Measurements from ENCODE around the gene TBC1D22A. TPM values are rescaled to one million over a fixed set of nuclear protein-coding genes. Genes with fewer than 3 reads are reported as not detected.

Gene TBC1D22A
- total RNA-seq, 1 donor from 2014 or later: 20.1 TPM

DNA sequence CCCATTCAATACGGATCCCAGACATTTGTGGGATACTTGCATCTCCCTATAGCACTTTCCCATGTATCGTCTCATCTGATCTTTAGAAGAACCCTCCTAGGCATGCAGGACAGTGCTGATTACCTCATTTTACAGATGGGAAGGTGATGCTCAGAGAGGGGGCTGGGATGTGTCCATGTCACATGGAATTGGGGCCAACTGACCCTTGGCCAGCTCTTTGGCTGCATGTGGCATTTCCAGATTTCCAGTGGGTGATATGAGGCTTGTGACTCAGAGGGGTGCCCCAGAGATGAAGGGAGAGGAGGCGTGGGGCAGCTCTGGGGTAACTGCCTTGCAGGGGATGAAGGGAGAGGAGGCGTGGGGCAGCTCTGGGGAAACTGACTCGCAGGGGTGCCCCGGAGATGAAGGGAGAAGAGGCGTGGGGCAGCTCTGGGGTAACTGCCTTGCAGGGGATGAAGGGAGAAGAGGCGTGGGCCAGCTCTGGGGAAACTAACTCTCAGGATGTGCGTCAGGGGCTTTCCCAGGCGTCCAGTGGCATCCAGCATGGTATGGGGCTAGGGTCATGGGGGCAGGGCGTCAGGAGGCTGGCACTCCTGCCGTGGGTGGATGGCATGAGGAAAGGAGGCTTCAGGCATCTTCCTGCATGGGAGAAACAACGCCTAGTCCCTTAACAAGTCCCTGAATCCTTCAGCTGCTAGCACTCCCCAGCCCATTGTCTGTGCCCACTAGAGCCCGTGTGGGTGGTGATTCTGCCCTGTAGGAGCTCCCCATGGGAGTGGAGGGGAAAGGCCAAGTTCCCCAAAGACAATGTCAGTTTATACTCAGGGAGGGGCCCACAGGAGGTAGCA, 12.5 kb upstream of the TBC1D22A start:
- intact Hi-C loops (cut with DNase I): no loop called here
- DNase-seq (ENCODE audit: low spot score): no peak

GRCh38 chr22:46750530-46750800, 12.0 kb upstream of the TBC1D22A start:
- no peak for DNase-seq (ENCODE audit: low spot score)
- intact Hi-C loops (cut with DNase I): no loop called here

DNA sequence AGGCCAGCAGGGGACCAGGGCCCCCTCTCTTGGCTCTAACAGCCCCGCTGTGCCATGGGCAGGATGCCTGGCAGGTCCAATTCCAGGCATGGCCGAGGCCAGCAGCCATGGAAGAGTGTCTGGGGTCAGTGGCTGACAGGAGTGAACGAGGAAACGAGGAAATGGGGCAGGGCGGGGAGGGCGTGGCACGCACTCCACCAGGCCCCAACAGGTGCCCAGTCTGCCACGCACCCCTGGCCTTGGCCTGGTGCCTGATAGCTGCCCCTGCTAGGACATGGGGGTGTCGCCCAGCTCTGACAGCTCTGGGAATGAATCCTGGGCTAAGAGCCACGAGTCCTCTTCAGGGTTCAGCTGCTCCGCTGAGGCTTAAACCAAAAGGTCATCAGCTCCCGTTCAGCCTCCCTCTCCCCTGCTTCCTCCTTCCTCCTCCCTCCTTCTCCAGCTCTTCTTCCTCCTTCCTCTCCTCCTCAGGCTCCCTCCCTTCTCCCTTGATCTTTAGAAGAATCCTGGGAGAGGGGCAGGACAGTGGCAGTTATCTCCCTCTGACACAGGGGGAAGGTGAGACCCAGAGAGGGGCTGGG, 11.5 kb upstream of the TBC1D22A start:
- DNase-seq (ENCODE audit: low spot score): no peak
- intact Hi-C loops (cut with DNase I): no loop called here

GRCh38 chr22:46752286-46752987, 10.0 kb upstream of the TBC1D22A start:
- no peak for DNase-seq (ENCODE audit: low spot score)
- intact Hi-C loops (cut with DNase I): no loop called here

DNA sequence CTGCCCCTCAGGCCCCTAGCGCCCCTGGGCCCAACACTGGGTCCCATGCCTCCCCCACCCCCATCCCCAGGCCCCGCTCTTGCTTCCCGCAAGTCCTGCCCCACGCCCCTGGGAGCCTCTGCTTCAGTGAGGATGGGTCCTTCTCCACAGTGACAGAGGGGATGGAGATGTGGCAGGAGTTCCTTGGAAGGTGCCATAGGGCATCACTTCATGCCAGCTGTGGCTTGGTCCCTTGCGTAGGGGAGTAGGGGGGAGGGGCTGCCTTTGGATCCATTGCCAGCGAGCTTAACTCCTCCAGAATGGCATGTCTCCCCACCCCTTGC, 9.5 kb upstream of the TBC1D22A start:
- no peak for DNase-seq (ENCODE audit: low spot score)
- intact Hi-C loops (cut with DNase I): no loop called here

GRCh38 chr22:46753360-46753759, 9.1 kb upstream of the TBC1D22A start:
- DNase-seq (ENCODE audit: low spot score): no peak
- intact Hi-C loops (cut with DNase I): no loop called here

DNA sequence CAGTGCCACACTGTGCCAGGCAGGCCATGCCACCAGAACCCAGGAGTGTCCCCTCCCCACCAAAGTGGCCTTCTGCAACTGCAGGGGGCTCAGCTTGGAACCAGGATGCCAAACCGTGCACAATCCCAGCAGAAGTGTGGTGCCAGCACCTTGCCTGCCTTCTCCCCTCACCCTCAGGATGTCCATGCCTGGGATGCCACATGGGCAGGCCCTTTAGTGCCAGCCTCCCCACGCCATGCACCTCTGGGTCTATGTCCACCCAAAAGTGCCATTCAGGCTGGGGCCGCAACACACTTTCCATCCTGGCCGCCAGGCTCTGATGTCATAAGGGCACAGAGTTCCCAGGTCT, 8.7 kb upstream of the TBC1D22A start:
- DNase-seq (ENCODE audit: low spot score): no peak
- intact Hi-C loops (cut with DNase I): no loop called here

DNA sequence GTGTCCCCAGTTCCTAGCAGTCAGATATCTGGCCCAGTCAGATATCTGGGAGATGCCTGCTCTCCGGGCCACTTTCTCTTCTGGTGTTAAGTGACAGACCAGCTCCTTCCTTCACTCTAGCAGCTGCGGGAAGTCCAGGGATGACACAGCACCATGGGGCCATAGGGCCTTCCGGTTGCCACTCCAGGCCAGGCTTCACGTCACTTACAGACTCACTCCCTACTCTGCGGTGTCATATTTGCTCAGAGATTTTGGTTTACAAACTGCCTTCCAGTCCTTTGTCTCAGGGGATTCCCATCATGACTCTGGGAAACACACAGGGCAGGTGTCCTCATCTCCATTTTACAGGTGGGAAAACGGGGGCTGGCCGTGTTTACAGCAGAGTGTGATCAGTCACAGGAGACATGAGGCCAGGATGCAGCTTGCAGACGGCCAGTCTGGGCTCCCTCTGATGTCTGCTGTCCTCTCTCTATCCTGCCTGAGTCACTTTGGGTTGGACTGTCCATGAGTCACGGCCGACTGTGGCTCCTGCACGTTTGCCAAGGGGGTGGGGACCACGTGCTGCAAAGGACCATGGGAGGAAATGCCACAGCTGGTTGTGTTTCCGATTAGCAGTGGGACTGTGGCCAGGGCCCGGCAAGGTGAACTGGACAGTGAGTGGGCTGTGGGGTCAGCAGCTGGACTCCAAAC, 8.2 kb upstream of the TBC1D22A start:
- DNase-seq (ENCODE audit: low spot score): peak; percentile 97
- intact Hi-C loops (cut with DNase I): no loop called here

GRCh38 chr22:46754826-46755225, 7.6 kb upstream of the TBC1D22A start:
- intact Hi-C loops (cut with DNase I): loop anchor here (5.0 kb wide), 1 partner anchor 178 kb away; no protein-coding TSS in a partner anchor
- no peak for DNase-seq (ENCODE audit: low spot score)

DNA sequence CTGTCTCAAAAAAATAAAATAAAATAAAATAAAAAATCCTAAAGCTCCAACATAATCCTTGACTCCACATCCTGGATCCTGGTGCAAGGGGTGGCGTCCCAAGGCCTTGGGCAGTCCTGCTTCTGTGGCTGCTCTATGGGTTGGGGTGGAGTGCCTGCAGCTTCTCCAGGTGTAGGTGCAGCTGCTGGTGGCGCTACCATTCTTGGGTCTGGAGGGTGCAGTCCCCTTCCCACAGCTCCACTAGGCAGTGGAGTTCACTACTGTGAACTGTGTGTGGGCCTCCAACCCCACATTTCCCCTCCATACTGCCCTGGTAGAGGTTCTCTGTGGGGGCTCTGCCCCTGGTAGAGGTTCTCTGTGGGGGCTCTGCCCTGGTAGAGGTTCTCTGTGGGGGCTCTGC, 6.9 kb upstream of the TBC1D22A start:
- DNase-seq (ENCODE audit: low spot score): no peak
- intact Hi-C loops (cut with DNase I): loop anchor here (5.0 kb wide), 1 partner anchor 178 kb away; no protein-coding TSS in a partner anchor

GRCh38 chr22:46756097-46756496, 6.4 kb upstream of the TBC1D22A start:
- intact Hi-C loops (cut with DNase I): loop anchor here (5.0 kb wide), 1 partner anchor 179 kb away; no protein-coding TSS in a partner anchor
- no peak for DNase-seq (ENCODE audit: low spot score)

DNA sequence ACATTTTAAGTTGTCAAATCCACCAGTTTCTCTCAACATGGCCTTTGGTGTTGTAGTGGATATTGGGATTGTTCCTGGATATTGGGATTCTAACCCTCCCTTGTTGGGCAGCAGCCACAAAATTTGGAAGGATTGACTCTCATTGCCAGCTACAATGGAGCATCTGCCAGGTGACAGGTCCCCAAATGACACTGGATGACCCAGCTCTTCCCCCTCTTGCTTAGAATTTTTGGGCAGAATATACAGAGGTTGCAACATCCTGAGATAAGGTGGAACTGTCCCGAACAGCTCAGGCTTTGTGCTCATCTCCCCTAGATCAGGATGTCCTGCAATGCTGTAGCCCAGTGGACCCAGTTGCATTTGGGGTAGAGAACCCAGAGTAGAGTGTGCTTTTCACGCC, 5.3 kb upstream of the TBC1D22A start:
- DNase-seq (ENCODE audit: low spot score): no peak
- intact Hi-C loops (cut with DNase I): loop anchor here (5.0 kb wide), 1 partner anchor 180 kb away; no protein-coding TSS in a partner anchor

- intact Hi-C loops (cut with DNase I): loop anchor here (2.0 to 5.0 kb wide), 2 partner anchors 45 to 181 kb away; no protein-coding TSS in a partner anchor
- no peak for DNase-seq (ENCODE audit: low spot score)
Observed at GRCh38 chr22:46758121-46758520, 4.3 kb upstream of the TBC1D22A start.

GRCh38 chr22:46758867-46759290, 3.6 kb upstream of the TBC1D22A start:
- DNase-seq (ENCODE audit: low spot score): no peak

DNA sequence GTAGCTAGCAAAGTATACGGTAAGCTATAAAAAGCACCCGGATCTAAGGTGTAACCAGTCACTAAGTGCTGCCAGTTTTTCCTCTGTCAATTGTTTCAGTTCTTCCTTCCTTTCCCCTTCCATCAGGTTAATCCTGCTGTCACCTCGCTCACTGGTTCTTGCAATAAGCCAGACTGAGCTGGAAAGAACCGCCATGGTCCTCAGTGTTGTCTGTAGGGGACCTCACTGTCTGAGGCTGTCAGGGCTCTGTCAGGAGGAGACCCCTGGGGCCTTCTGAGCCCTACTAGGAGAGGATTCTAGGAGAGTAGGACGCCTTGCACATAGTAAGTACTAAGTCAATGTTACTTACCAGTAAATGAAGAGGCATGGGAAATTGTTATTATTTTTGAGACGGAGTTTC, 1.4 kb upstream of the TBC1D22A start:
- intact Hi-C loops (cut with DNase I): loop anchor here (10.0 kb wide), 1 partner anchor 416 kb away; no protein-coding TSS in a partner anchor
- DNase-seq (ENCODE audit: low spot score): no peak

More at GRCh38 chr22:46758867-46759290, 3.6 kb upstream of the TBC1D22A start:
- intact Hi-C loops (cut with DNase I): loop anchor here (2.0 to 5.0 kb wide), 2 partner anchors 44 to 182 kb away; no protein-coding TSS in a partner anchor

DNA sequence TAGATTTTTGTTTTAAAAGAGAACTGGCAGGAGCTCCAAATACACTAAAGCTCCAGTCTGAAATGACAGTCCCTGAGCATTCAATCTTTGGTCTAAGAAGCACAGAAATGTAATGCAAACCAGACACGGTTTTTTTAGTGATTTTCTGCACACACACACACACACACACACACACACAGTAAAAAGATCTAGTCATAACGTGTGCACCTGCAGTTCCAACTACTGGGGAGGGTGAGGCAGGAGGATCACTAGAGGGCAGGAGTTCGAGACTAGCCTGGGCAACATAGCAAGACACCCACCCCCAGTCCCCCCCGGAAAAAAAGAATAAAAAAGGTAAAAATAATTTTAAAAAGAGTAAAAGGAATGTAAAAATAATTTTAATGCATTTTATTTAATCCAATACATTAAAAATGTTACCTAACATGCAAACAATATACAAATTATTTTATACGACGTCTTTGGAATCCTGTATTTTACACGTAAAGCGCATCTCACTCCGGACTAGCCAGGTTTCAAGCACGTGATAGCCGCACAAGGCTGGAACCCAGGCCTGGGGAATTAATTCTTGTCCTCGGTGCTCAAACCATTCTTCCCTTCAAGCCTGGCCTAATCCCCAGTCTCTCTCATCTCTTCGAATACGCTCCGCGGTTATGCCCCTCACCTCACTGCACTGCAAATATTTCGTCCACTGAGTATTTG, 762 bp upstream of the TBC1D22A start:
- intact Hi-C loops (cut with DNase I): loop anchor here (10.0 kb wide), 1 partner anchor 417 kb away; no protein-coding TSS in a partner anchor
- DNase-seq (ENCODE audit: low spot score): no peak

DNA sequence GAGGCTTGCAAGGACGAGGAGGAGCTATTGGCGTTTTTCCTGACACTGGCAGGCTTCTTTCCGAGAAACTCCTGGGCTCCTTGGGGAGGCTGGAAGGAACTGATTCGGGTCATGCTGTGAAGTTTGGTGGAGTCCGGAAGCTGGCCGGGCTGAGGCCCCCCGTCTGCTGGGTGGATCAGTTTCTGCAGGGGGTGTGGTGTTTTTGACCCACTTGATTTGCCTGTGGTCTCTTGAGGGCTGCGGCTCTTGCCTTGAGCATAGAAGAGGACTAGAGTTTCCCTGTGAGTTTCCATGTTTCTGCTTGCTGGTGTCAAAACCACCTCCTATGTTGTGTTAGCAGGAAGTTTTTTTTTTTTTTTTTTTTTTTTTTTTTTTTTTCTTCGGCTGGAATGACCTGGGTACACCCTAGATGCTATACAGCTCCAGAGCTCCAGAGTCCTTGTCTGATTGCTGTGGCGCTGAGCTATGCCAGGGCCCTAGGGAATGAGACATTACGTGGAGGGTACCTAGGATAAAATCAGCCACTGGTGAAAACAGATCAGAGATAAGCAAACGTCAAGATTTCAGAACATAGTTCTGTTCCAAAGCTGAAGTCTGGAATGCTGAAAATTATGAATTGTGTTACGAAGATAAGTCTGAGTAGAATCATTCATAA, 728 bp downstream of the TBC1D22A start:
- DNase-seq (ENCODE audit: low spot score): peak; percentile 76
- intact Hi-C loops (cut with DNase I): loop anchor here (10.0 kb wide), 1 partner anchor 418 kb away; no protein-coding TSS in a partner anchor

GRCh38 chr22:46764140-46764680, 1.8 kb downstream of the TBC1D22A start:
- intact Hi-C loops (cut with DNase I): loop anchor here (10.0 kb wide), 1 partner anchor 419 kb away; no protein-coding TSS in a partner anchor
- DNase-seq (ENCODE audit: low spot score): no peak
